Amniotic stem cell (primary cell): ENCODE data around the gene ELAVL2.
A peak's percentile ranks its signal among the peaks of the same experiment; 100 is the strongest.

Experiments used
- DNase-seq: peaks from one replicate; lab custom pipeline; 2025; lab: John Stamatoyannopoulos, UW

Gene ELAVL2

GRCh38 chr9:23821375-23822181, 4.5 kb downstream of the ELAVL2 start:
- no peak for DNase-seq

- DNase-seq, result no peak
Observed at GRCh38 chr9:23820451-23821374, 5.3 kb downstream of the ELAVL2 start.

- no peak for DNase-seq
Observed at GRCh38 chr9:23819403-23819802, 6.6 kb downstream of the ELAVL2 start.

DNA sequence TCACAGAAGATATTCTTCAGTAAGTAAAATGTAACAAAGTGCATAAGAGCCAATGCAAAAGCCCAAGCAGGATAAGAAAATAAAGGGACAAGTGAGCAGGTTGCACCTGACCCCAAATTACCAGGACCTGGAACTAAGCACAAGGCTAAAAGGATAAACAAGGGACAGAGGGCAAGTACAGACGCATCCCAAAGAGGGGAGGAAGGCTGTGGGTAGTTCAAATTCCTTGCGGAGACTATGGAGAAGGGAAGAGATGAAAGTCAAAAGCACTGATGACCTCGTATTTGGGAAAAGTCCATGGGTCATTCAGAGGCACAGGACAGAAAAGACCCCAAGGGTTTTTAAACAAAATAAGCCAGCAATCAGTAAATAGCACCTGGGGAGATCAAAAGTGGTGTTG, 11.8 kb downstream of the ELAVL2 start:
- DNase-seq, result no peak

DNA sequence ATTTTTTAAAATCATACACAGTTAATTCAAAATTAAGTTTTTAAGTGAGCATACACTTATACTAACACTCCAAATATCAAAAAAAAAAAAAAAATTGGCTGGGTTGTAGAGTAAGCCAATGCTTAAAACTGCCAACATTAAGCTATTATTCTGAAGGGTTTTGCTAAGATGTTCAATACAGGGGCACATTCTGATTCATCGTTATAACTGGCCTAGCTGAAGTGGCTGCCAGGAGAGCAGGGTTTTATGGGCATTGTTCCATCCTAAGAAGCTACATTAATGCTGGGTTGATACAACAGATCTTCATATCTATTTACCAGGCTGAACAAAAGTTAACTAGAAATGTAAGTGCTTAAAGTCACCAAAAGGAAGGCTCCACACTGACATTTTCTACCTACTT, 13.4 kb downstream of the ELAVL2 start:
- no peak for DNase-seq

GRCh38 chr9:23811633-23812032, 14.4 kb downstream of the ELAVL2 start:
- DNase-seq, result no peak

DNA sequence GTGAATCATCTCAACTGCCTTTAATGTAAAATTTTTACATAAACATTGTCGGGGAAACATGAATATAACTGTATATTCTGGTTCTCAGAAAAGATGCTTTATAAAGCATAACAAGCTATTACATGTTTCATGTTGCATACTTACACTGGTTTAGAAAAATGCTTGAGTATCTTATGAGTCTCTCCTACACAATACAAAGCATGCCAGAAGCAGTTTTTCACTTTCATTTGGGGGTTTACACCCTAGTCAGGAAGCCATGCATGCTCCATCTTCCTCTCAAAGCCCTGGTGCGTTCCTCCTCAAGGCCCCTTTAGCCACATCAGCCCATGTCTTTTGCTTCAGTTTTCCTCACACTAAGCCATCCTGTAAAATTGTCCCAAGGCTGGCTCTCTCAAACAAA, 22.8 kb downstream of the ELAVL2 start:
- no peak for DNase-seq

DNA sequence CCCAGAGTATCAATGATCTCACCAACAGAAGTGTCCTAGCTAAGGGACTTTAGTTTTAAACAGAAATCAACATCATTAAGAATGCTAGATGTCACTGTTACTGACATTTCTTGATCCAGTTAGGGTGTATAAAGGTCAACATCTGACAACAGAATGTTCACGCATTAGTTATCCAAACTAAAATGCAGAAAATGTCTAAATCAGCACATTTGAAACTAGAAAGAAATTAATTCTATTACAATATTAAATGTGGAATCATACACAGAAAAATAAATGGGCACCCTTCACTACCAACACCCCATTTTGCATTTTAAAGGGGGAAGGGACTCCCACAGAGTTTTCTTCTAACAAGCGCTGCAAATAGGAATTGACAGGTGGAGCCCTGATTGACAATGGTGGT, 24.5 kb downstream of the ELAVL2 start:
- DNase-seq, result no peak

DNA sequence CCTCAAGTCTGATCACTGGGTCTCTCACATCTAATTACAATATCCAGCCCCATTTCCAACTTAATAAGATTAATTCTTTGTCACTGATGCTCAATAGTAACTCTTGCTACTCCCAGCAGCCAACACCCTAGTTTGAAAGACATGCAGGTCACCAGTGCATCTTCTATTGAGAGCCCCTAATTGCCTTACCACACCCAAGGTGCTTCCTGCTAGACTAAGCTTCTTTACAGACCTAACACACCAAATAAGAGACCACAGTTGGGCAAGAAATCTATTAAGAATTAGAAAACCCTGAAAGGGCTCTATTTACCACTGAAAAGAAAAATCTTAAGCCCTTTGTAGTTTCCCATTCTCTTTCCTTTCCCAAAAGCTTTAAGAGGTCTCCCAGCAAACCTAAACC, 26.5 kb downstream of the ELAVL2 start:
- no peak for DNase-seq

- no peak for DNase-seq
Observed at GRCh38 chr9:23798325-23798724, 27.7 kb downstream of the ELAVL2 start.

DNA sequence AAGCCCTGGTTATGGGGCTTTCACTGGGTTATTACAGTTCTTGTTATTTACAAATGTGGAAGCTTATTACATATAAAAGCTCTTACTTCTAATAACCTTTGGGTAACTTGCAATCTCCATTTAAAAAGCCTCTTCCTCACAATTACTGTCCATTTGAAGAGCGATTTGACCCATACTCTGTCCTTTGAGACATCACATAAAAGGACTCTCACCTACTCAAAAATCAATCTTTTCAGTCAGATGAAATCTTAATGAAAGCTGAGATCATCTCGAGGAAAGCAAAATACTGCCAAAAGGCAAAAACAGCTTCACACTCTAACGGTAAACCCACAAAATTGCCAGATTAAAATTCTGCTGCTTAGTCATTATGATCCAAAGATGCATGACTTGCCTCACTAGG, 29.8 kb downstream of the ELAVL2 start:
- DNase-seq, result no peak

GRCh38 chr9:23790351-23791260, 35.4 kb downstream of the ELAVL2 start:
- no peak for DNase-seq

DNA sequence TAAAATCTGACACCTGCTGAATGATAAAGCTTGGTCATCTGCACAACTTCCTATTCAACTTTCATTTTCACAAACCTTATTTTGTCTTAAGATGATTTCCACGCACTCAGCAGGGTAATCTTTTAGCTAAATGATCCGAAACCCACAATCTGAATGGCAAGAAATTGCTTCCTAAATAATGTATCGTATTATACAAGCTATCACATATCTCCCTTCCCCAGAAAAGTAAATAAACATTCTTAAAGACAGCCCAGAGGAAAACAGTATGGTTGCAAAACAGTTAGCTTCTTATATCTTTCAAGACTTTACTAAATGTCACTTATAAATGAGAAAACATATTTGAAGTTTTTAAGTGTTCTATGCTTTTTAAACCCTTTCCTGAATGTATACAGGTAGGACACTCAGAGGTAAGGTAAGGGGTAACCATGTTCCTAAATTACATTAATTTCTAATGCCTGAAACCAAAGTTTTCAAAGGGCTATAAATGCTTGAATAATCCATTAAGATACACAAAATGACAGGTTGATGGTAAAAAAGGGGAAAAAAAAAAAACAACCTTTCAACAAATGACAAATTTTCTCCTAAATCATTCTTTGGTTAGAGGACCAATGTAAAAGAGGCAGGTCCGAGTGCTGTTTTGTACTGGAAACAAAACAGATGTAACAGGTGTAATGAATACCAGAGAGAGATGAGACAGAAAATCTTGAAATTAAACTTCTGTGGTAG, 36.3 kb downstream of the ELAVL2 start:
- no peak for DNase-seq

GRCh38 chr9:23784962-23785361, 41.1 kb downstream of the ELAVL2 start:
- DNase-seq, result no peak

GRCh38 chr9:23783509-23783908, 42.5 kb downstream of the ELAVL2 start:
- no peak for DNase-seq

DNA sequence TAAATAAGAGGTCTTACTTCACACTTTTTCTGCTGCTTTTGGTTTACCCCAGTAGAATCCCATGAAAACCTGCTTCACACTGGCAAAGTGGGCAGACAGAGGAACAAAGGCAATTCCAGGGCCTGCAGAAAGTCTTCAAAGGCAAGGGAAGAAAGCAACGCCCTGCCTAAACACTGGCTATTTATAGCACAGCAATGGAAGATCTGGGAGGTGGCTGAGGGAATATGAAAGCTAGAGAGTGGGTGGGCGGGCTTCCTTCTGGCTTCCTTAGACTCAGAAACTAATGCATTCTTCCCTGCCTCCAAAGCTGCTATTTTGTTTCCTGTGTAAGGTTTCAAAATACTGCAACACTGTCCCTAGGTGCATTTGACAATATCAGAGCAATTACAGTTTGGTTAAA, 46.8 kb downstream of the ELAVL2 start:
- DNase-seq, result no peak

DNA sequence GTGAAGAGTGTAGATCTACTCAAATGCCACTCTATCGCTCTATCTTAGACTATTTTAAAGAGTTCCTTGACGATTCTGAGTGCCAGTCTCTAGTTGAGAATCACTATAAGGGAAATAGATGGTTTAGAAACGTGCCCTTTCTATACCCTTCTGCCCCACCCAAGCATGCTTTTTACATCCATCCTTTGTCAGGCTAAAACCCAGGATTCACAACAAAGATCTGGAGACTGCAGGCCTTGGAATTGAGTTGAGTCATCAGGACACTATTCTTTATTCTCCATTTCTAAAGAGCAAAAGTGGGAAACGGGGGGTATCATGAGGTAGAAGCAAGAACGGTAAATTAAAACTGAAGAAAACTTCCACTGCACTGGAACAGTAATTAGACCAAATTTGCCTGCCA, 48.7 kb downstream of the ELAVL2 start:
- DNase-seq, result no peak

GRCh38 chr9:23775549-23775948, 50.5 kb downstream of the ELAVL2 start:
- DNase-seq, result no peak

DNA sequence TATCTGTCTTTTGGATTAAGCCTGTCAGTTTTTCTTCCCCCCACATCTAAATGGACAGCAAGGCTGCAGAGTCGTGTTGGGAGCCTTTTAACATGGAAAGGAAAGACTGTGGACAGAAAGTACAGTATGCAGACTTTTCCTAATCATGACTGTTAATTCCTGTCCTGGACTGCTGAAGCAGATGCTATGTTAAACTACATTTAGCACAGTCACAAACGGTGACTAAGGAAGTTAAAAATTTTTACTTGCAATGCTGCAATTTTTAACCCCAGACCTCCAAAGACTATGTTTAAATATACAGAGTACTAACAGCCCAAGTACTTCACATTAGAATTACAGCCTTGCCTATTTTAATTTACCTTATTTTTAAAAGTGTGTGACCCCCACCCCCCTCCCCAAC, 51.8 kb downstream of the ELAVL2 start:
- DNase-seq, result peak; percentile 5

- no peak for DNase-seq
Observed at GRCh38 chr9:23772385-23772783, 53.7 kb downstream of the ELAVL2 start.

GRCh38 chr9:23771746-23772384, 54.2 kb downstream of the ELAVL2 start:
- DNase-seq, result no peak
